IMR-90 (cell line): ENCODE data around the gene UACA.

Source experiments
- BHLHE40 ChIP-seq: fragments of 150-350 bp; IDR thresholded peaks from 2 replicates; pipeline ENCODE4 v1.6.1; 2016; ENCODE audit warnings: mild to moderate bottlenecking, low read depth, low read length
- CEBPB ChIP-seq: IDR thresholded peaks from 2 replicates; pipeline ENCODE4 v1.6.1; 2012; ENCODE audit warnings: low read depth, low read length, improper control_type of control experiment
- MAFK ChIP-seq: IDR thresholded peaks from 2 replicates; pipeline ENCODE4 v1.6.1; 2012; ENCODE audit warnings: low read depth, low read length, improper control_type of control experiment
- MAZ ChIP-seq: IDR thresholded peaks from 2 replicates; pipeline ENCODE4 v1.6.1; 2012; ENCODE audit warnings: low read depth, mild to moderate bottlenecking, low read length, improper control_type of control experiment, moderate library complexity, borderline replicate concordance
- MXI1 ChIP-seq: IDR thresholded peaks from 2 replicates; pipeline ENCODE4 v1.6.1; 2012; ENCODE audit warnings: low read depth, mild to moderate bottlenecking, low read length, moderate library complexity, borderline replicate concordance
- NFE2L2 ChIP-seq: fragments of 150-350 bp; IDR thresholded peaks from 2 replicates; pipeline ENCODE4 v1.6.1; 2016; ENCODE audit warnings: low read depth, mild to moderate bottlenecking, low read length
- POLR2A ChIP-seq: IDR thresholded peaks from 2 replicates; pipeline ENCODE4 v1.6.1; 2012; ENCODE audit warnings: mild to moderate bottlenecking, low read depth, low read length
- RAD21 ChIP-seq: IDR thresholded peaks from 2 replicates; pipeline ENCODE4 v1.6.1; 2012; ENCODE audit warnings: low read length, improper control_type of control experiment
- RCOR1 ChIP-seq: IDR thresholded peaks from 2 replicates; pipeline ENCODE4 v1.6.1; 2012; ENCODE audit warnings: mild to moderate bottlenecking, low read length, improper control_type of control experiment; ENCODE audit not compliant: insufficient replicate concordance
- RFX5 ChIP-seq: IDR thresholded peaks from 2 replicates; pipeline ENCODE4 v1.8.0; 2012; ENCODE audit warnings: low read depth, mild to moderate bottlenecking, low read length, moderate library complexity
- SMC3 ChIP-seq: fragments of 150-350 bp; IDR thresholded peaks from 2 replicates; pipeline ENCODE4 v1.6.1; 2016; ENCODE audit warnings: low read depth, mild to moderate bottlenecking, antibody characterized with exemption, low read length, moderate library complexity
- TF ChIP-seq, protein P1 (sequence below): conservative IDR thresholded peaks from 2 replicates; pipeline ENCODE4 v1.5.1; 2012; ENCODE audit warnings: mild to moderate bottlenecking, low read depth, low read length, improper control_type of control experiment
- TF ChIP-seq, protein P2 (sequence below): fragments of 150-350 bp; IDR thresholded peaks from 2 replicates; pipeline ENCODE4 v1.6.1; 2017; ENCODE audit warnings: mild to moderate bottlenecking, antibody characterized with exemption, low read length, low read depth
- TF ChIP-seq, protein P3 (sequence below): fragments of 150-350 bp; IDR thresholded peaks from 2 replicates; pipeline ENCODE4 v1.6.1; 2016; ENCODE audit warnings: low read depth, mild to moderate bottlenecking, low read length, moderate library complexity, borderline replicate concordance

DNA sequence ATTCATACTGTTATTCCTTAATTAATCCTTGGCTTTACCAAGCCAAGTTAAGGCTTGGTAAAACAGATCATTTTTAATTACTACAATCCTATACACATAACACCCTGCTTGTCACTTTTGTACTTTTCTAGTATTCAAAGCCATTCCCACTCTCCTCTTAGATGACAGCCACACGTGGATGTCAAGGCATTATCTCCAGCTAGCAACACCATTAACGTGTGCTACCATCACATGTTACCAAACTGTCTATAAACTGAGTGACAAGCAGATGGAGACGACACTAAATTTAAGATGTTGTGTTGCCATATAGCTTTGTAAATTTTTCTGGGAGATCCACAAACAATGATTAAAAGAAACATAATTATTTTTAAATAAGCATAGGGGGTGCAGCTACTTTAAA is 103.7 kb downstream of the UACA start:
- TF ChIP-seq, protein P1, sequence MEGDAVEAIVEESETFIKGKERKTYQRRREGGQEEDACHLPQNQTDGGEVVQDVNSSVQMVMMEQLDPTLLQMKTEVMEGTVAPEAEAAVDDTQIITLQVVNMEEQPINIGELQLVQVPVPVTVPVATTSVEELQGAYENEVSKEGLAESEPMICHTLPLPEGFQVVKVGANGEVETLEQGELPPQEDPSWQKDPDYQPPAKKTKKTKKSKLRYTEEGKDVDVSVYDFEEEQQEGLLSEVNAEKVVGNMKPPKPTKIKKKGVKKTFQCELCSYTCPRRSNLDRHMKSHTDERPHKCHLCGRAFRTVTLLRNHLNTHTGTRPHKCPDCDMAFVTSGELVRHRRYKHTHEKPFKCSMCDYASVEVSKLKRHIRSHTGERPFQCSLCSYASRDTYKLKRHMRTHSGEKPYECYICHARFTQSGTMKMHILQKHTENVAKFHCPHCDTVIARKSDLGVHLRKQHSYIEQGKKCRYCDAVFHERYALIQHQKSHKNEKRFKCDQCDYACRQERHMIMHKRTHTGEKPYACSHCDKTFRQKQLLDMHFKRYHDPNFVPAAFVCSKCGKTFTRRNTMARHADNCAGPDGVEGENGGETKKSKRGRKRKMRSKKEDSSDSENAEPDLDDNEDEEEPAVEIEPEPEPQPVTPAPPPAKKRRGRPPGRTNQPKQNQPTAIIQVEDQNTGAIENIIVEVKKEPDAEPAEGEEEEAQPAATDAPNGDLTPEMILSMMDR, result no peak
- no peak for TF ChIP-seq CEBPB
- TF ChIP-seq POLR2A, result no peak
- no peak for TF ChIP-seq RAD21
- no peak for TF ChIP-seq RFX5
- TF ChIP-seq RCOR1, result no peak
- no peak for TF ChIP-seq SMC3
- TF ChIP-seq, protein P2, sequence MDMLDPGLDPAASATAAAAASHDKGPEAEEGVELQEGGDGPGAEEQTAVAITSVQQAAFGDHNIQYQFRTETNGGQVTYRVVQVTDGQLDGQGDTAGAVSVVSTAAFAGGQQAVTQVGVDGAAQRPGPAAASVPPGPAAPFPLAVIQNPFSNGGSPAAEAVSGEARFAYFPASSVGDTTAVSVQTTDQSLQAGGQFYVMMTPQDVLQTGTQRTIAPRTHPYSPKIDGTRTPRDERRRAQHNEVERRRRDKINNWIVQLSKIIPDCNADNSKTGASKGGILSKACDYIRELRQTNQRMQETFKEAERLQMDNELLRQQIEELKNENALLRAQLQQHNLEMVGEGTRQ, result no peak
- TF ChIP-seq, protein P3, sequence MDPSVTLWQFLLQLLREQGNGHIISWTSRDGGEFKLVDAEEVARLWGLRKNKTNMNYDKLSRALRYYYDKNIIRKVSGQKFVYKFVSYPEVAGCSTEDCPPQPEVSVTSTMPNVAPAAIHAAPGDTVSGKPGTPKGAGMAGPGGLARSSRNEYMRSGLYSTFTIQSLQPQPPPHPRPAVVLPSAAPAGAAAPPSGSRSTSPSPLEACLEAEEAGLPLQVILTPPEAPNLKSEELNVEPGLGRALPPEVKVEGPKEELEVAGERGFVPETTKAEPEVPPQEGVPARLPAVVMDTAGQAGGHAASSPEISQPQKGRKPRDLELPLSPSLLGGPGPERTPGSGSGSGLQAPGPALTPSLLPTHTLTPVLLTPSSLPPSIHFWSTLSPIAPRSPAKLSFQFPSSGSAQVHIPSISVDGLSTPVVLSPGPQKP, result no peak
- TF ChIP-seq MXI1, result no peak
- TF ChIP-seq BHLHE40, result no peak
- TF ChIP-seq MAFK, result no peak
- no peak for TF ChIP-seq NFE2L2
- no peak for TF ChIP-seq MAZ
